H9 (cell line): ENCODE data around the gene STAMBPL1. TPM values are rescaled to one million over a fixed set of nuclear protein-coding genes. Genes with fewer than 3 reads are reported as not detected.

Experiments used
- DNase-seq: peaks from one replicate; pipeline ENCODE4 v3.0.0-alpha.2; 2017
- H2AFZ ChIP-seq: one replicate; pipeline ENCODE4 v1.6.1; 2013; ENCODE audit warnings: mild to moderate bottlenecking, low read length, control low read depth, moderate library complexity
- H2AK5ac ChIP-seq: 2 replicates; pipeline ENCODE4 v1.6.1; 2013; ENCODE audit warnings: low read length, control low read depth, mixed read lengths; ENCODE audit not compliant: insufficient read length
- H2BK120ac ChIP-seq: one replicate; pipeline ENCODE4 v1.6.1; 2013; ENCODE audit warnings: low read depth, mild to moderate bottlenecking, low read length, control low read depth, inconsistent platforms; ENCODE audit not compliant: poor library complexity, severe bottlenecking
- H2BK12ac ChIP-seq: 2 replicates; pipeline ENCODE4 v1.6.1; 2013; ENCODE audit warnings: low read length, control low read depth, mixed read lengths, low read depth; ENCODE audit not compliant: insufficient read length
- H2BK15ac ChIP-seq: 2 replicates; pipeline ENCODE4 v1.6.1; 2013; ENCODE audit warnings: low read depth, low read length, control low read depth
- H2BK20ac ChIP-seq: one replicate; pipeline ENCODE4 v1.6.1; 2013; ENCODE audit warnings: low read depth, mild to moderate bottlenecking, low read length, control low read depth, inconsistent platforms; ENCODE audit not compliant: poor library complexity, severe bottlenecking
- H2BK5ac ChIP-seq: 2 replicates; pipeline ENCODE4 v1.6.1; 2013; ENCODE audit warnings: low read length, control low read depth, mixed read lengths; ENCODE audit not compliant: insufficient read length
- H3K14ac ChIP-seq: 2 replicates; pipeline ENCODE4 v1.6.1; 2013; ENCODE audit warnings: low read length, control low read depth; ENCODE audit not compliant: insufficient read depth
- H3K18ac ChIP-seq: 2 replicates; pipeline ENCODE4 v1.6.1; 2013; ENCODE audit warnings: low read depth, mild to moderate bottlenecking, mixed read lengths, low read length, control low read depth; ENCODE audit not compliant: insufficient read length
- H3K23ac ChIP-seq: 2 replicates; pipeline ENCODE4 v1.6.1; 2013; ENCODE audit warnings: low read length, control low read depth, mixed read lengths, low read depth; ENCODE audit not compliant: insufficient read length
- H3K23me2 ChIP-seq: 2 replicates; pipeline ENCODE4 v1.6.1; 2013; ENCODE audit warnings: low read depth, mild to moderate bottlenecking, mixed read lengths, low read length, control low read depth; ENCODE audit not compliant: insufficient read length, poor library complexity, severe bottlenecking
- H3K27ac ChIP-seq: 2 replicates; pipeline ENCODE4 v1.5.1; 2013; ENCODE audit warnings: low read length, control low read depth, mixed read lengths, low read depth; ENCODE audit not compliant: insufficient read length
- H3K27me3 ChIP-seq: 2 replicates; pipeline ENCODE4 v1.6.1; 2013; ENCODE audit warnings: low read length, control low read depth, inconsistent platforms; ENCODE audit not compliant: insufficient read depth
- H3K4ac ChIP-seq: 2 replicates; pipeline ENCODE4 v1.6.1; 2013; ENCODE audit warnings: low read depth, mild to moderate bottlenecking, control low read depth, inconsistent platforms, low read length, moderate library complexity
- H3K4me1 ChIP-seq: 2 replicates; pipeline ENCODE4 v1.6.1; 2013; ENCODE audit warnings: low read length, control low read depth, inconsistent platforms; ENCODE audit not compliant: insufficient read depth
- H3K4me2 ChIP-seq: 2 replicates; pipeline ENCODE4 v1.6.1; 2013; ENCODE audit warnings: low read length, control low read depth, mixed read lengths; ENCODE audit not compliant: insufficient read length, insufficient read depth
- H3K56ac ChIP-seq: 2 replicates; pipeline ENCODE4 v1.6.1; 2013; ENCODE audit warnings: low read depth, mild to moderate bottlenecking, mixed read lengths, low read length, control low read depth; ENCODE audit not compliant: insufficient read length
- H3K79me1 ChIP-seq: 2 replicates; pipeline ENCODE4 v1.6.1; 2013; ENCODE audit warnings: low read depth, mild to moderate bottlenecking, moderate library complexity, low read length, control low read depth, inconsistent platforms; ENCODE audit not compliant: insufficient read depth, poor library complexity, severe bottlenecking
- H3K79me2 ChIP-seq: 2 replicates; pipeline ENCODE4 v1.6.1; 2013; ENCODE audit warnings: low read length, control low read depth, inconsistent platforms; ENCODE audit not compliant: insufficient read depth
- H3K9ac ChIP-seq: 2 replicates; pipeline ENCODE4 v1.6.1; 2013; ENCODE audit warnings: low read length, control low read depth, mixed read lengths; ENCODE audit not compliant: insufficient read length; ENCODE audit errors: extremely low read depth
- H3K9me3 ChIP-seq: one replicate; pipeline ENCODE4 v1.6.1; 2013; ENCODE audit warnings: low read depth, low read length, inconsistent platforms; ENCODE audit not compliant: control insufficient read depth
- H3T11ph ChIP-seq: one replicate; pipeline ENCODE4 v1.6.1; 2013; ENCODE audit warnings: mild to moderate bottlenecking, low read length, control low read depth, inconsistent platforms
- H4K20me1 ChIP-seq: one replicate; pipeline ENCODE4 v1.6.1; 2013; ENCODE audit not compliant: control insufficient read depth, insufficient read length, insufficient read depth
- H4K5ac ChIP-seq: 2 replicates; pipeline ENCODE4 v1.6.1; 2013; ENCODE audit warnings: low read depth, mild to moderate bottlenecking, mixed read lengths, low read length, control low read depth; ENCODE audit not compliant: insufficient read length
- H4K8ac ChIP-seq: replicated peaks from 2 replicates; pipeline ENCODE4 v1.6.1; 2013; ENCODE audit warnings: low read length, control low read depth, mixed read lengths, low read depth; ENCODE audit not compliant: insufficient read length
- H4K91ac ChIP-seq: 2 replicates; pipeline ENCODE4 v1.6.1; 2013; ENCODE audit warnings: low read depth, mild to moderate bottlenecking, moderate library complexity, mixed read lengths, low read length, control low read depth; ENCODE audit not compliant: insufficient read length
- H3K27ac Mint-ChIP-seq, 3 experiments: 2 replicates in 2 of 3; 3 replicates in 1 of 3; pipeline ENCODE4 v1.8.0; 2020 to 2021; ENCODE audit warnings: mixed read lengths in 3 of 3, mild to moderate bottlenecking in 1 of 3, moderate library complexity in 1 of 3
- H3K27me3 Mint-ChIP-seq: 2 replicates; pipeline ENCODE4 v1.8.0; 2021; ENCODE audit warnings: low read depth, mild to moderate bottlenecking, moderate library complexity, mixed read lengths
- H3K36me3 Mint-ChIP-seq, 3 experiments: 2 replicates in 2 of 3; 3 replicates in 1 of 3; pipeline ENCODE4 v1.8.0; 2020 to 2021; ENCODE audit warnings: low read depth in 3 of 3, mixed read lengths in 3 of 3; ENCODE audit not compliant: insufficient read depth in 1 of 3
- H3K4me1 Mint-ChIP-seq, 2 experiments: 2 replicates each; pipeline ENCODE4 v1.8.0; 2020; ENCODE audit warnings: mixed read lengths in 2 of 2
- H3K4me3 Mint-ChIP-seq, 2 experiments: 2 replicates in 1 of 2; 3 replicates in 1 of 2; pipeline ENCODE4 v1.8.0; 2020 to 2021; ENCODE audit warnings: mild to moderate bottlenecking in 2 of 2, mixed read lengths in 2 of 2, moderate library complexity in 1 of 2
- H3K9me3 Mint-ChIP-seq, 2 experiments: 2 replicates in 1 of 2; 3 replicates in 1 of 2; pipeline ENCODE4 v1.8.0; 2020; ENCODE audit warnings: mild to moderate bottlenecking in 2 of 2, mixed read lengths in 2 of 2, moderate library complexity in 1 of 2
- CTCF ChIP-seq: fragments of 200-600 bp; sonication (generic); conservative IDR thresholded peaks from 3 replicates; pipeline ENCODE4 v1.8.0; 2021; ENCODE audit warnings: antibody characterized with exemption, mild to moderate bottlenecking
- WGBS: extraction: QIAGEN DNeasy Blood & Tissue Kit; methylation state at CpG from one replicate; pipeline ENCODE4 v1.1.7; 2013; ENCODE audit warnings: missing lambda C conversion rate, low lambda C conversion rate, mixed read lengths; ENCODE audit not compliant: insufficient read length; ENCODE audit errors: extremely low coverage; 5-methylcytosine and 5-hydroxymethylcytosine counted together
- total RNA-seq: library from RNA; stranded (reverse); gene quantifications from 2 replicates; pipeline ENCODE4 v1.2.1, GENCODE V29; 2021

STAMBPL1 gene
- total RNA-seq, 1 experiment from 2014 or later = 3.2 TPM

GRCh38 chr10:88919041-88919440 is 39.0 kb downstream of the STAMBPL1 start:
- no peak overlapping the region for H2AFZ ChIP-seq
- no peaks in the 10 kb centered on the region for H3K9me3 Mint-ChIP-seq
- H3K9me3 ChIP-seq = no peaks in the 10 kb centered on the region
- H4K20me1 ChIP-seq = no peaks in the 10 kb centered on the region
- no peak overlapping the region for H3T11ph ChIP-seq
- no CpG with 5 or more reads among the region's 1 CpG for WGBS
- H3K27ac Mint-ChIP-seq = no peak overlapping the region
- H3K23ac ChIP-seq = no peak overlapping the region
- H3K4ac ChIP-seq = no peak overlapping the region
- no peak for TF ChIP-seq CTCF
- no peaks in the 10 kb centered on the region for H3K27me3 Mint-ChIP-seq
- peaks cover 3% of the 10 kb centered on the region for H3K23me2 ChIP-seq
- H3K4me3 Mint-ChIP-seq = no peak overlapping the region
- DNase-seq = no peak
- no peak overlapping the region for H2BK12ac ChIP-seq
- no peak overlapping the region for H3K4me2 ChIP-seq
- no peak overlapping the region for H3K18ac ChIP-seq
- H3K27me3 ChIP-seq = no peaks in the 10 kb centered on the region
- no peaks in the 10 kb centered on the region for H3K4me1 ChIP-seq
- H2BK5ac ChIP-seq = no peak overlapping the region
- no peak overlapping the region for H3K27ac ChIP-seq
- no peak overlapping the region for H3K14ac ChIP-seq
- no peak overlapping the region for H2BK20ac ChIP-seq
- no peak overlapping the region for H3K56ac ChIP-seq
- H2AK5ac ChIP-seq = no peak overlapping the region
- no peak overlapping the region for H2BK15ac ChIP-seq
- no peak overlapping the region for H4K91ac ChIP-seq
- H3K9ac ChIP-seq = no peak overlapping the region
- no peaks in the 10 kb centered on the region for H3K36me3 Mint-ChIP-seq
- no peak overlapping the region for H2BK120ac ChIP-seq
- no peaks in the 10 kb centered on the region for H3K4me1 Mint-ChIP-seq
- no peak overlapping the region for H4K8ac ChIP-seq
- H3K79me1 ChIP-seq = no peaks in the 10 kb centered on the region
- H4K5ac ChIP-seq = no peak overlapping the region
- no peaks in the 10 kb centered on the region for H3K79me2 ChIP-seq
